HG03196 (cell line): ENCODE data around the gene VAV2.

ENCODE experiments used
- ATAC-seq: cut with Tn5 transposase; IDR thresholded peaks from one replicate; pipeline ENCODE4 v1.9.1; 2021; ENCODE audit not compliant: unreplicated experiment

Gene VAV2, protein sequence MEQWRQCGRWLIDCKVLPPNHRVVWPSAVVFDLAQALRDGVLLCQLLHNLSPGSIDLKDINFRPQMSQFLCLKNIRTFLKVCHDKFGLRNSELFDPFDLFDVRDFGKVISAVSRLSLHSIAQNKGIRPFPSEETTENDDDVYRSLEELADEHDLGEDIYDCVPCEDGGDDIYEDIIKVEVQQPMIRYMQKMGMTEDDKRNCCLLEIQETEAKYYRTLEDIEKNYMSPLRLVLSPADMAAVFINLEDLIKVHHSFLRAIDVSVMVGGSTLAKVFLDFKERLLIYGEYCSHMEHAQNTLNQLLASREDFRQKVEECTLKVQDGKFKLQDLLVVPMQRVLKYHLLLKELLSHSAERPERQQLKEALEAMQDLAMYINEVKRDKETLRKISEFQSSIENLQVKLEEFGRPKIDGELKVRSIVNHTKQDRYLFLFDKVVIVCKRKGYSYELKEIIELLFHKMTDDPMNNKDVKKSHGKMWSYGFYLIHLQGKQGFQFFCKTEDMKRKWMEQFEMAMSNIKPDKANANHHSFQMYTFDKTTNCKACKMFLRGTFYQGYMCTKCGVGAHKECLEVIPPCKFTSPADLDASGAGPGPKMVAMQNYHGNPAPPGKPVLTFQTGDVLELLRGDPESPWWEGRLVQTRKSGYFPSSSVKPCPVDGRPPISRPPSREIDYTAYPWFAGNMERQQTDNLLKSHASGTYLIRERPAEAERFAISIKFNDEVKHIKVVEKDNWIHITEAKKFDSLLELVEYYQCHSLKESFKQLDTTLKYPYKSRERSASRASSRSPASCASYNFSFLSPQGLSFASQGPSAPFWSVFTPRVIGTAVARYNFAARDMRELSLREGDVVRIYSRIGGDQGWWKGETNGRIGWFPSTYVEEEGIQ

DNA sequence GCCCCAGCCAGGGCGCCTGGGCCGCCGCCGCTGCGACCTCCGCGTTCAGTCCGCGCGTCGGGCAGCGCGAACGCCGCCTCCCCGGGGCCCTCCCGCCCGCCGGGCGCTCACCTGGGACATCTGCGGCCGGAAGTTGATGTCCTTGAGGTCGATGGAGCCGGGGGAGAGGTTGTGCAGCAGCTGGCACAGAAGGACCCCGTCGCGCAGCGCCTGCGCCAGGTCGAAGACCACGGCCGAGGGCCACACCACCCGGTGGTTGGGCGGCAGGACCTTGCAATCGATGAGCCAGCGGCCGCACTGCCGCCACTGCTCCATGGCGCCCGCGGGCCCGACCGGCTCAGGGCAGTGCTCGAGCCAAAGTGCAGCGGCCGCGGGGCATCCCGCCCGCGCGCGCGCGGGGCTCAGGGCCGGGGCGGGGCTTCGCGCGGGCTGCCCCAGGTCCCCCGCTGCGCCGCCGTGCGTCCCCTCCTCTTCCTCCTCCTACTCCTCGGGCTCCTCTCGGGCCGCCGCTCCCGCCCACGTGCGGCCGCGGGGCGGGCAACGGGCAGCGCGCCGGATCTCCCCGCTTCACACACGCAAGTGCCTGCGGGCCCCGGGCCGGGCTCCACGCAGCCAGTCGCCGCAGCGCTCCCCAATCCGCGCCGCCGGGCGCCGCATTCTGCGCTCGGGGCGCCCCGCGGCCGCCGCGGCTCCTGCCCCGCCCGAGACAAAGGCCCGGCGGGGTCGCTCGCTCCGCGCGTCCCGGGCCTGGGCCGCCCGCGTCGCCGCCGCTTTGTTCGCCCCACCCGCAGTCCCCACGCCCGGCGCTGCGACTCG is at the start of gene VAV2:
Gene VAV2 (minus strand): TSS at position 361 of the 816 bp plus-strand sequence. CDS start 46 bp downstream, at position 315.
- peak; percentile 42 for ATAC-seq

DNA sequence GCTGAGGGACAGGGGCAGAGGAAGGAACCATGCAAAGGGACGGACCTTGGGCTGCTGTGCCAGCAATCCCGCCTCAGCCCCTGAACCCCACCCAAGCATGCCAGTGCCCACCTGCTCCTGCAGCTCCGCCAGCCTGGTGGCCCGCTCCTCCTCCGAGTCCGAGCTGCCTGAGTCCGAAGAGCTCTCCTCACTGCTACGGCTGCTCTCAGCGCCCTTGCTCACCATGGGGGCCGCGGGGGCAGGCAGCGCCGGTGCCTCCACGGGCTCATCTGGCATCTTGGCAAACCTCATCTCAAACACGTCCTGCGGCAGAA is 49.5 kb upstream of the VAV2 start:
- ATAC-seq = no peak

DNA sequence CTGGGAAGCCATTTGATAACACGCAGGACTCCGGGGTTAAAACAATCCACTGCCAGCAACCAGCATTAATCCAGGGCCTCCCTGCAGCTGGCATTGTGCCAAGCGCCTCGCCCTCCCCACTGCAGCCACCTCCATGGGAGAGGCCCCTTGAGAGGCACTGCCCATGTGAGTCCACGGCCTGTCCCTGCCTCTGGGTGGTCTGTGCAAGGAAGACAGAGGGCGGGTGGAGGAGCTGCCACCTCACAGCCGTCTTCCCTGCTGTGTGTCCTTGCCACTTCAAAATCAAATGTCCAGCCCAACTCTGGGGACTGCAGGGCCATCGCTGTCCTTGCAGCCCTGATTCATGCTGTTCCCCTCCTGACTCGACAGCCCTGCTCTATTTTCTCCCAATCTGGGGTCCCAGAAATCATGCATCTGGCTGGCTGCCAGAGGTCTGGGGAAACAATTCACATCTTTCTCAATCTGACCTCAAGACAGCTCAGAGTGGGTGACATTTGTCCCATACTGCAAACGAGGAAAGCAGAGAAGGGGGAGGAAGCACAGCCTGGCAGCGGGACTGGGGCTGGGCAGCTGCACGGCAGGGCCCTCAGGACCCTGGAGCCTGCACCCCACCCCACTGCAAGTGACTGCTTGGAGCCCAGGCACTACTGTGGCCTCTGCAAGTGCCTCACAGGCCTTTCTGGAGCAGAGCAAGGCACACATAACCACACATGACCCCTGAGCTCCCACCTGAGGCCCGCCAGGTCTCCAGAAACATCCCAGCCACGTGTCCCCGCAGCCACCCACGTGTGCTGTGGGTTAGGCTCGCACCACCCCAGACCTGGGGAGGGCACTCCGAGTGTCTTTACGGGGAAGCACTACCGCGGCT is 48.9 kb upstream of the VAV2 start:
- no peak for ATAC-seq

DNA sequence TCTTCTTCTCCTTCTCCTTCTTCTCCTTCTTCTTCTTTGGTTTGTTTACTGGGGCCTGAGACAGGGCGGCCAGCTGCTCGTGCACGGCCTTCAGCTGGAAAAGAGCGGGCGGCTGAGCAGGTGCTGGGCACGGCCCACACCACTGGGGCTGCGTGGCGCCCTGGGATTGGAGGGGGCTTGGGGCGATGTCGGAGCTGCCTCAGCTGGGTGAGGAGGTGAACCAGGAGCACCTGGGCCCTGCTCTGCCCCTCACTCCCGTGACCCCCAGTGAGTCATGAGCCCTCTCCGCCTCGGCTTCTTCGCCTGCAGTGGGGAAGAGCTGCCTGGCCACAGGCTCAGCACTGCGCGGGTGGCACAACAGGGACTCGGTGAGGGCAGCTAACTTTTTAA is 48.0 kb upstream of the VAV2 start:
- no peak for ATAC-seq

DNA sequence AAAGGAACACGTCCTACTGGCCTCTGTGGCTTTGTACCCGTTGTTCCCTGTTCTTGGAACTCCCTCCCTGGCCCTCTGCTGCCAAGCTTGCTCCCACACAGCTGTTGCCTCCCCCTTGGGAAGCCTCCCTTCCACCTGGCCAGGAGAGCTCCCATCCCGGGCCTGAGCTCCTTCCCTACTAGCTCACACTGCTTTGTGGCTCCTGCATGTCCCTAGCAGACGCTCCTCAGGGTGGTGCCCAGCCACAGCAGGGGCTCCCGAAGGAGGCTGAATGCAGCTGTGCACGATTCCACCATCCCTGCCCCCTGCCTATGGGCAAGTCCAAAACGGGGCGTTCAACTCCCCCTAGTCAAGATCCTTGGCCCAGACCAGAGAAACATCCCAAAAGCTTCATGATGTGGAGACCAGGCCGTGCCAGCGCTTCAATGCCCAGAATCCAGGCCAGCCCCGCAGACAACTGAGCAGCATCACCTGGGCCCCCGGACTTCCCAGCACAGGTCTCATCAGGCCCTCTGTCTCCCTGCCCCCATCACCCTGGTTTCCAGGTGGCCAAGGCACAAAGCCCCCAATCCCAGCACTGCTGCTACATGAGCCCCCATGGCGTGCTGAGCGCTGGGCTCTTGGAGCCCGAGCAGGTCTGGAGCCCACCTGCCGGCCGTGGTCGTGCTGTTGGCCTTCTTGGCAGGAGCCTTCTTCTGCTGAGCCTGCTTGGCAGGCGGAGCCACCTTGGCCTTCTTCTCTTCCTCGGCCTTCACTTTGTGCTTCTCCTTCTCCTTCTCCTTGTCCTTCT is 47.5 kb upstream of the VAV2 start:
- no peak for ATAC-seq

GRCh38 chr9:134037641-134038040 is 45.5 kb upstream of the VAV2 start:
- ATAC-seq = no peak

DNA sequence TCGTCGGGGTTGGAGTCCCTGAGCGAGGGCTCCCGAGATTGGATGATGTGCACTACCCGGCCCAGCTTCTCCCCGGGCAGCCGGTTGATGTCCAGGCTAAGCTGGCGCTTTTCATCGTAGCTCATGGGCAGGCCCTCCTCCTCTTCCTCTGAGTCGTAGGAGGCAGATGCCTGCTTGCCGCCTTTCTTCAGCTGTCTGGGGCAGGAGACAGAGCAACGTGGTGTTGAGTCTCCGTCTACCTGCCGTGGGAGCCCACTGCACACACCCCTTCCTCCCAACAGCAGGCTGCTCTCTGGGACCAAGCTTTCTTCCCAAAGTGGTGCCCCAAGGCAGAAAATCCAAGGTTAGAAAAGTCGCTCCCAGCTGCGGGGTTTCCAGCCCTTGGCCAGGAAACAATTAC is 44.0 kb upstream of the VAV2 start:
- ATAC-seq = no peak

- ATAC-seq = no peak
These were observed 43.2 kb upstream of the VAV2 start for GRCh38 chr9:134035041-134036039.

GRCh38 chr9:134034215-134035040 is 42.3 kb upstream of the VAV2 start:
- no peak for ATAC-seq

DNA sequence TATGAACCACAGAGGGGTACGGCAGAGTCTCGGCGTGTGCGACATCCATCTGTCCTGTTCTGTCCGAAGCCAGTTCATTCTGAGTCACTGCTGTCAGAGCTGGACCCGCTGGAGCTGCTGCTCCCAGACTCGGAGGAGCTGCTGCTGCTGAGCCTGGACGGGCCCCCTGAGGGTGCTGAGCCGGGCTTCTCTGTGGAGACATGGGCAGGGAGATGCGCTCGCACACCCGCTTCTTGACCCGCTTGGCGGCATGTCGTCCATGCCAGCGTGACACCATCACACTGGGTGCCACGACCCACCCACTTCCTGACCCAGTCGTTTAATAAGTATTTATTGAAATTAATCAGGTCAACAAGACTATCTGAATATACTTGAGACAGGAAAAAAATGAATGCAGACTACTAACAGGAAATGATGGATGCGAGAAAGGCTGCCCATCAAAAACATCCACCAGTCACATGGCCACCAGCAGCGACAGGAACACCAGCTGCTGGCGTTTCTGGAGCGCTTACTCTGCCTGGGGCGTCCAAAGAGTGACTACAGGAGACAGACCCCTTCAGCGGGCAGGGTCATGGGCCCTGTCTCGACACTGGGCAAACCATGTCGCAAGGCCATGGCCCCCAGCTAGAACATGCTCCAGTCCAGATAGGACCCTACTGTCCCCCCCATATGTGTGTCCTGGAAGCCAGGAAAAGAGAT is 41.5 kb upstream of the VAV2 start:
- ATAC-seq = no peak

- no peak for ATAC-seq
These were observed 40.5 kb upstream of the VAV2 start for GRCh38 chr9:134032456-134033222.

- no peak for ATAC-seq
These were observed 39.7 kb upstream of the VAV2 start for GRCh38 chr9:134031783-134032182.

DNA sequence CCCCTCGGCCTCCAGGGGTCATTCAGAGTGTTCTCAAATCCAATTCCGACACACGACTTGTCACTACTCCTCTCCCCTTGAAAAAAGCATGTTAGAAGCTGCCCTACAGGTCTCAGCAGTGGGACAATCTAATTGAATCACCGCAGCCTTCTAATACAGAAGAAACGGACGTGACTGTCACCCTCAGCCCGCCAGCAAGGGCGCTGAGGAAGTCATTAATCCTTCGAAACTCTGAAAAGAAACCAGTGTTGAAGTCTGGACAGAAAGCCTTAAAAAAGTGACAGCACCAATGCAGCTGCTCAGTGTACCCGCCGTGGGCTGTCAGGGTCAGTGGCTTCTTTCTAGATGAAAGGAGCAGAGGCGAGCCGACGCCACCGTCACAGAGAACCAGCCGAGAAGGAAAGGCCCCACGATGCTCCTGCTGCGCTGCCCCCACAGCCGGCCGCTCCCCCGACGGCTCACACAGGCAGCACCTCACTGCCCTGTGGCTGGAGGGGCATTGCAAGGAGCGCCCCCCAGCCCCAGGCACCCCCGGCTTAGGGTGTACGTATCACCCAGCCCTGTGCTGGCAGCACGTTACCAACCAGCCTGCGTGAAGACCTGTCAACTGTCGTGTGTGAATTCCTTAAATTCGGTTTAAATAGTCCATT is 38.8 kb upstream of the VAV2 start:
- ATAC-seq = no peak

- no peak for ATAC-seq
These were observed 37.4 kb upstream of the VAV2 start for GRCh38 chr9:134029248-134030226.
